Hepatocyte (in vitro differentiated cells): ENCODE data around the gene CLEC4C.

Experiments used
- CTCF ChIP-seq: fragments of 200-600 bp; sonication (generic); IDR thresholded peaks from 2 replicates; pipeline ENCODE4 v1.5.1; 2016; ENCODE audit warnings: antibody characterized with exemption, mild to moderate bottlenecking; ENCODE audit not compliant: poor library complexity
- EZH2phosphoT487 ChIP-seq: fragments of 200-600 bp; sonication (generic); IDR thresholded peaks from one replicate; pipeline ENCODE4 v1.6.1; 2018; ENCODE audit warnings: antibody characterized with exemption, mild to moderate bottlenecking, low read depth, moderate library complexity; ENCODE audit not compliant: unreplicated experiment, severe bottlenecking

DNA sequence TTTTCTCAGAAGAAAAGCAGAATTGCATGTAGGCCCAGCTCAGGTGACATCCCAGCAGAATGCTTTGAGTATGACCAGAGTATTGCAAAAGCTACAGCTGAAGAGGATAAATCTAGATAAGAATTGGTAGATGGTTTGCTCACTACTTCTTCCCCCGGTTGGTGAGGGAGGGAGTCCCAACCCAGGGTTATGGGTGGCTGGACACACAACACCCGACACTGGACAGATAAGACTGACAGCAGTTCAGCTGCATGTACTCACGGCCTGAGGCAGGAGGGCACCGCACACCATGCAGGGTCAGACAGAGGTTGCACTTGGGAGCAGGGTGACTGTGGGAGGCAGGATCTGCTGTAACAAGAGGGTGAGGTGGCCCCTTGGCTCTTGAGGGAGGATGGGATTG lies 1.7 kb upstream of the CLEC4C start:
- TF ChIP-seq CTCF: no peak
- TF ChIP-seq EZH2phosphoT487: no peak
